GM12878 (cell line): ENCODE data around the gene ADH6. TPM values are rescaled to one million over a fixed set of nuclear protein-coding genes. Genes with fewer than 3 reads are reported as not detected.

Source experiments
- ATAC-seq: fragments of 200-7000 bp; cut with Tn5 transposase; 3 replicates; pipeline ENCODE4 v1.9.1; 2020; ENCODE audit warnings: mild to moderate bottlenecking, moderate library complexity
- BruUV-seq: library from RNA; stranded (reverse); fragments of 400-500 nt; replicated peaks from 2 replicates; lab custom pipeline; 2021; lab: Mats Ljungman, UMichigan
- CTCF ChIA-PET: fragments of 300-600 bp; sonication (Branson Sonifier 250); formaldehyde crosslinking; extraction: SDS; loops from one replicate; lab custom pipeline; 2021; ENCODE audit warnings: inconsistent platforms; lab: Yijun Ruan, JAX
- POLR2A ChIA-PET: fragments of 350-600 bp; formaldehyde crosslinking; extraction: SDS; loops from one replicate; lab custom pipeline; 2021; ENCODE audit warnings: inconsistent platforms; lab: Charles Lee
- RAD21 ChIA-PET: fragments of 300-600 bp; sonication (Branson Sonifier 250); formaldehyde crosslinking; loops from one replicate; lab custom pipeline; 2023; ENCODE audit warnings: antibody characterized with exemption; ENCODE audit not compliant: unreplicated experiment; lab: Charles Lee
- SMC1A ChIA-PET: fragments of 300-600 bp; sonication (Branson Sonifier 250); formaldehyde crosslinking; loops from one replicate; lab custom pipeline; 2023; ENCODE audit not compliant: unreplicated experiment, uncharacterized antibody; lab: Charles Lee
- DNase-seq: peaks from one replicate; pipeline ENCODE4 v3.0.0-alpha.2; 2011; ENCODE audit warnings: low read depth, low spot score
- FAIRE-seq: peaks from 3 replicates; lab custom pipeline; 2011; peaks lifted over from hg19 to GRCh38; lab: Jason Lieb, UNC
- H2AFZ ChIP-seq: 2 replicates; pipeline ENCODE4 v1.6.0; 2011; ENCODE audit warnings: low read depth, low read length, control low read depth; ENCODE audit not compliant: control insufficient read depth
- H3K27ac ChIP-seq: 2 replicates; pipeline ENCODE4 v1.5.1; 2011; ENCODE audit warnings: control low read depth; ENCODE audit not compliant: control insufficient read depth, insufficient read depth
- H3K27me3 ChIP-seq, 2 experiments: replicated peaks in 1 of 2; 2 replicates each; pipeline versions ENCODE4 v1.6.0 to v1.6.1; 2011; ENCODE audit warnings: low read length in 1 of 2; ENCODE audit not compliant: control insufficient read depth in 2 of 2, insufficient read depth in 2 of 2
- H3K36me3 ChIP-seq, 2 experiments: 2 replicates each; pipeline ENCODE4 v1.5.1; 2011; ENCODE audit warnings: low read length in 1 of 2; ENCODE audit not compliant: control insufficient read depth in 2 of 2, insufficient read depth in 2 of 2
- H3K4me1 ChIP-seq: 2 replicates; pipeline ENCODE4 v1.6.1; 2011; ENCODE audit warnings: mild to moderate bottlenecking, low read length, moderate library complexity, mixed read lengths; ENCODE audit not compliant: control insufficient read depth, insufficient read depth
- H3K4me2 ChIP-seq: 2 replicates; pipeline ENCODE4 v1.6.0; 2011; ENCODE audit warnings: control low read depth; ENCODE audit not compliant: control insufficient read depth, insufficient read depth
- H3K4me3 ChIP-seq: fragments of 200-600 bp; sonication (generic); 2 replicates; pipeline ENCODE4 v1.5.1; 2016
- H3K79me2 ChIP-seq: 2 replicates; pipeline ENCODE4 v1.6.0; 2011; ENCODE audit warnings: low read length; ENCODE audit not compliant: control insufficient read depth, insufficient read depth
- H3K9ac ChIP-seq: 2 replicates; pipeline ENCODE4 v1.8.0; 2011; ENCODE audit warnings: low read length, control low read depth, mixed read lengths; ENCODE audit not compliant: control insufficient read depth, insufficient read depth
- H3K9me3 ChIP-seq: replicated peaks from 3 replicates; pipeline ENCODE4 v1.5.1; 2011; ENCODE audit warnings: mild to moderate bottlenecking, low read length; ENCODE audit not compliant: control insufficient read depth, insufficient read depth
- H4K20me1 ChIP-seq: 2 replicates; pipeline ENCODE4 v1.6.0; 2011; ENCODE audit not compliant: control insufficient read depth, insufficient read depth
- CHD2 ChIP-seq: IDR thresholded peaks from 2 replicates; pipeline ENCODE4 v1.6.1; 2011; ENCODE audit warnings: low read depth, low read length, improper control_type of control experiment, borderline replicate concordance
- DPF2 ChIP-seq: fragments of 450-650 bp; IDR thresholded peaks from 2 replicates; pipeline ENCODE4 v1.6.1; 2017; ENCODE audit warnings: mild to moderate bottlenecking
- ESRRA ChIP-seq: IDR thresholded peaks from 2 replicates; pipeline ENCODE4 v1.6.1; 2012; ENCODE audit warnings: mild to moderate bottlenecking, low read length, improper control_type of control experiment
- GATAD2B ChIP-seq: fragments of 450-650 bp; conservative IDR thresholded peaks from 2 replicates; pipeline ENCODE4 v1.6.1; 2017; ENCODE audit warnings: low read depth, mild to moderate bottlenecking, moderate library complexity
- NFIC ChIP-seq: IDR thresholded peaks from 2 replicates; pipeline ENCODE4 v1.6.1; 2012; ENCODE audit warnings: low read depth, mild to moderate bottlenecking, inconsistent platforms, low read length, moderate library complexity
- NFXL1 ChIP-seq: fragments of 450-650 bp; IDR thresholded peaks from 2 replicates; pipeline ENCODE4 v1.6.1; 2017; ENCODE audit warnings: antibody characterized with exemption, mild to moderate bottlenecking, borderline replicate concordance
- NR2C1 ChIP-seq: fragments of 450-650 bp; IDR thresholded peaks from 2 replicates; pipeline ENCODE4 v1.6.1; 2017; ENCODE audit warnings: antibody characterized with exemption, mild to moderate bottlenecking, moderate library complexity
- RCOR1 ChIP-seq: conservative IDR thresholded peaks from 2 replicates; pipeline ENCODE4 v1.6.1; 2012; ENCODE audit warnings: low read depth, low read length, improper control_type of control experiment
- WGBS: methylation state at CpG from one replicate; pipeline ENCODE4 v1.1.6; 2016; ENCODE audit warnings: low lambda C conversion rate; ENCODE audit not compliant: insufficient replicate concordance, insufficient coverage; ENCODE audit errors: missing lambda C conversion rate; 5-methylcytosine and 5-hydroxymethylcytosine counted together
- in situ Hi-C: fragments of 300-500 bp; cut with MboI; formaldehyde crosslinking; loops from 9 replicates; pipeline ENCODE4 v1.14.3; 2018; ENCODE audit warnings: mixed read lengths
- intact Hi-C: fragments of 100-400 bp; cut with micrococcal nuclease; formaldehyde crosslinking; loops from one replicate; pipeline ENCODE4 v1.14.2; 2022; ENCODE audit not compliant: unreplicated experiment
- polyA plus RNA-seq, 11 experiments: library from polyadenylated mRNA; depleted of rRNA in 4 of 11; unstranded in 6 of 11; stranded (reverse) in 5 of 11; fragments of >200 nt; fragmentation: Nextera tagmentation in 4 of 11; fragmentation: Illumina TruSeq in 1 of 11; extraction: Ambion mirVana in 4 of 11; extraction: Trizol in 1 of 11; gene quantifications; 1 replicate in 1 of 11; 2 replicates in 10 of 11; pipeline versions ENCODE4 v1.2.1 to v1.2.3, GENCODE V29; 2011 to 2016; ENCODE audit warnings: inconsistent platforms in 2 of 11, missing spikeins in 2 of 11, low read depth in 1 of 11
- total RNA-seq, 4 experiments: library from RNA; depleted of rRNA in 3 of 4; stranded (reverse); fragments of >200 nt in 3 of 4; fragmentation: Illumina TruSeq in 1 of 4; extraction: Trizol in 1 of 4; gene quantifications; 2 replicates each; pipeline versions ENCODE4 v1.2.1 to v1.2.3, GENCODE V29; 2013 to 2021
- TF ChIP-seq, protein P1 (sequence below): IDR thresholded peaks from 2 replicates; pipeline ENCODE4 v1.6.1; 2012; ENCODE audit warnings: mild to moderate bottlenecking, low read depth, low read length
- TF ChIP-seq, protein P2 (sequence below): fragments of 450-650 bp; IDR thresholded peaks from 2 replicates; pipeline ENCODE4 v1.6.1; 2016; ENCODE audit warnings: mild to moderate bottlenecking
- TF ChIP-seq, protein P3 (sequence below): fragments of 450-650 bp; IDR thresholded peaks from 2 replicates; pipeline ENCODE4 v1.6.1; 2017; ENCODE audit warnings: mild to moderate bottlenecking

The ADH6 gene
- total and polyA plus RNA-seq, 10 of the 15 experiments (the other 5 are each of a cell fraction or from before 2014, with no cell fraction given): 0.03 to 0.16 TPM; not detected in 8

DNA sequence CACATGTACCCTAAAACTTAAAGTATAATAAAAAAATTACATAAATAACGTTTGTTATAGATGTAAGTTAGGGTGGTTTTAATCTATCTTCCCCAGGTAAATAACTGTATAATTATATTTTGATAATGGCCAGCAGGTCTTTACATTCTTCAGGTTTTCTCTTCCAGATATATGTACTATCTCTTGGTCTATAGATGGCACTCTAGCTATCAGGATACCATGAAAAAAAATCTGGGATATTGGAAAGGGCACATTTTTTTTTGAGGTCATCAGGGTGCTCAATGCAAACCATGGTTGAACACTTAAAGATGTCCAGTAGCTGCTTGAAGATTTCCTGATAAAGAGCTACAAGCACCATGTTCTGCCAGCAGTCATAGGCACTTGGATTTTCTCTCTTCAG lies 59.3 kb downstream of the ADH6 start:
- no peak overlapping the region for H3K4me3 ChIP-seq
- ChIA-PET SMC1A (no interaction called here), CTCF (interaction anchor here (0.7 kb wide), 1 partner anchor 244 kb away, joined by 3 read pairs; no protein-coding TSS in a partner anchor), RAD21 (no interaction called here), POLR2A (no interaction called here)
- H3K4me1 ChIP-seq: no peaks in the 10 kb centered on the region
- no peak for ATAC-seq
- no peaks in the 10 kb centered on the region for H3K9me3 ChIP-seq
- FAIRE-seq: no peak
- no peak for DNase-seq
- no peaks in the 10 kb centered on the region for H3K79me2 ChIP-seq
- no peaks in the 10 kb centered on the region for H3K36me3 ChIP-seq
- no peak overlapping the region for H3K4me2 ChIP-seq
- no peaks in the 10 kb centered on the region for H4K20me1 ChIP-seq
- H2AFZ ChIP-seq: no peak overlapping the region
- TF ChIP-seq, protein P1, sequence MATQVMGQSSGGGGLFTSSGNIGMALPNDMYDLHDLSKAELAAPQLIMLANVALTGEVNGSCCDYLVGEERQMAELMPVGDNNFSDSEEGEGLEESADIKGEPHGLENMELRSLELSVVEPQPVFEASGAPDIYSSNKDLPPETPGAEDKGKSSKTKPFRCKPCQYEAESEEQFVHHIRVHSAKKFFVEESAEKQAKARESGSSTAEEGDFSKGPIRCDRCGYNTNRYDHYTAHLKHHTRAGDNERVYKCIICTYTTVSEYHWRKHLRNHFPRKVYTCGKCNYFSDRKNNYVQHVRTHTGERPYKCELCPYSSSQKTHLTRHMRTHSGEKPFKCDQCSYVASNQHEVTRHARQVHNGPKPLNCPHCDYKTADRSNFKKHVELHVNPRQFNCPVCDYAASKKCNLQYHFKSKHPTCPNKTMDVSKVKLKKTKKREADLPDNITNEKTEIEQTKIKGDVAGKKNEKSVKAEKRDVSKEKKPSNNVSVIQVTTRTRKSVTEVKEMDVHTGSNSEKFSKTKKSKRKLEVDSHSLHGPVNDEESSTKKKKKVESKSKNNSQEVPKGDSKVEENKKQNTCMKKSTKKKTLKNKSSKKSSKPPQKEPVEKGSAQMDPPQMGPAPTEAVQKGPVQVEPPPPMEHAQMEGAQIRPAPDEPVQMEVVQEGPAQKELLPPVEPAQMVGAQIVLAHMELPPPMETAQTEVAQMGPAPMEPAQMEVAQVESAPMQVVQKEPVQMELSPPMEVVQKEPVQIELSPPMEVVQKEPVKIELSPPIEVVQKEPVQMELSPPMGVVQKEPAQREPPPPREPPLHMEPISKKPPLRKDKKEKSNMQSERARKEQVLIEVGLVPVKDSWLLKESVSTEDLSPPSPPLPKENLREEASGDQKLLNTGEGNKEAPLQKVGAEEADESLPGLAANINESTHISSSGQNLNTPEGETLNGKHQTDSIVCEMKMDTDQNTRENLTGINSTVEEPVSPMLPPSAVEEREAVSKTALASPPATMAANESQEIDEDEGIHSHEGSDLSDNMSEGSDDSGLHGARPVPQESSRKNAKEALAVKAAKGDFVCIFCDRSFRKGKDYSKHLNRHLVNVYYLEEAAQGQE: no peak
- TF ChIP-seq NFIC (no peak), RCOR1 (no peak), ESRRA (no peak), GATAD2B (no peak), NR2C1 (no peak), CHD2 (no peak), NFXL1 (no peak), DPF2 (no peak)
- TF ChIP-seq, protein P2, sequence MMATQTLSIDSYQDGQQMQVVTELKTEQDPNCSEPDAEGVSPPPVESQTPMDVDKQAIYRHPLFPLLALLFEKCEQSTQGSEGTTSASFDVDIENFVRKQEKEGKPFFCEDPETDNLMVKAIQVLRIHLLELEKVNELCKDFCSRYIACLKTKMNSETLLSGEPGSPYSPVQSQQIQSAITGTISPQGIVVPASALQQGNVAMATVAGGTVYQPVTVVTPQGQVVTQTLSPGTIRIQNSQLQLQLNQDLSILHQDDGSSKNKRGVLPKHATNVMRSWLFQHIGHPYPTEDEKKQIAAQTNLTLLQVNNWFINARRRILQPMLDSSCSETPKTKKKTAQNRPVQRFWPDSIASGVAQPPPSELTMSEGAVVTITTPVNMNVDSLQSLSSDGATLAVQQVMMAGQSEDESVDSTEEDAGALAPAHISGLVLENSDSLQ: no peak
- TF ChIP-seq, protein P3, sequence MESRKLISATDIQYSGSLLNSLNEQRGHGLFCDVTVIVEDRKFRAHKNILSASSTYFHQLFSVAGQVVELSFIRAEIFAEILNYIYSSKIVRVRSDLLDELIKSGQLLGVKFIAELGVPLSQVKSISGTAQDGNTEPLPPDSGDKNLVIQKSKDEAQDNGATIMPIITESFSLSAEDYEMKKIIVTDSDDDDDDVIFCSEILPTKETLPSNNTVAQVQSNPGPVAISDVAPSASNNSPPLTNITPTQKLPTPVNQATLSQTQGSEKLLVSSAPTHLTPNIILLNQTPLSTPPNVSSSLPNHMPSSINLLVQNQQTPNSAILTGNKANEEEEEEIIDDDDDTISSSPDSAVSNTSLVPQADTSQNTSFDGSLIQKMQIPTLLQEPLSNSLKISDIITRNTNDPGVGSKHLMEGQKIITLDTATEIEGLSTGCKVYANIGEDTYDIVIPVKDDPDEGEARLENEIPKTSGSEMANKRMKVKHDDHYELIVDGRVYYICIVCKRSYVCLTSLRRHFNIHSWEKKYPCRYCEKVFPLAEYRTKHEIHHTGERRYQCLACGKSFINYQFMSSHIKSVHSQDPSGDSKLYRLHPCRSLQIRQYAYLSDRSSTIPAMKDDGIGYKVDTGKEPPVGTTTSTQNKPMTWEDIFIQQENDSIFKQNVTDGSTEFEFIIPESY: no peak
- 0% methylated on average over 1 of the region's 1 CpG for WGBS
- intact Hi-C loops (no loop called here), in situ Hi-C loops (no loop called here)
- no TSS peak for BruUV-seq
- H3K27me3 ChIP-seq: no peaks in the 10 kb centered on the region
- no peak overlapping the region for H3K27ac ChIP-seq
- H3K9ac ChIP-seq: no peak overlapping the region
